Measurements from ENCODE around the gene FBRSL1. TPM values are rescaled to one million over a fixed set of nuclear protein-coding genes. Genes with fewer than 3 reads are reported as not detected.

Gene FBRSL1
- total RNA-seq, 1 experiment from 2014 or later = 124 TPM

DNA sequence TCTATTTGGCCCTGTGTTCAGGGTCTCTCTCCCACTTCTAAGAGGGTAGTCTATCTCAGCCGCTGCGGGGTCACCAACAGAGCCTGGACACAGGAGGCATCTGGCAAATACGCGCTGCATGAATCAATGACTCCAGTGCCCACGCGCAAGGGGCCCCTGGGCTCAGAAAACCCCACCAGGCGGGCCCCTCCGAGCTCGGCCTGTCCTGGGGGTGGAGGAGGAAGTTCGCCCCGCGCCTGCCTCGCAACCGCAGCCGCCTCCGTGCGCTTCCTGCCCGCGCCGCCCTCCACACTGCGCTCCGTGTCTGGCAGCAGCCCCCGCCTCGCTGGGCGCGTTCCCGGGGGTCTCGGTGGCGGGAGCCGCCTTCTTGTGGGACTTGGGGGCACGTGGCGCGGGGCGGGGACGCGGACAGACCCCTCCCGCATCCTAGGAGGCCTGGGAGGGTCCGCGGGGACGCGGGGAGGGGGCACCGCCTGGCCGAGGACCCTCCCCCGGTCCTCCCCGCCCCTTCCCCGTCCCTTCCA, 811 bp upstream of the FBRSL1 start:
- H3K9ac ChIP-seq (ENCODE audit: low read length) = peak overlapping the region; percentile 43
- TF ChIP-seq CEBPB (IDR thresholded peaks at IDR 0.05; ENCODE audit: low read depth) (no peak), YY1 (IDR thresholded peaks at IDR 0.05; ENCODE audit: extremely low read depth, insufficient replicate concordance, low read depth, low read length) (no peak), SIN3A (IDR thresholded peaks at IDR 0.05; ENCODE audit: low read depth) (no peak), REST (IDR thresholded peaks at IDR 0.05; ENCODE audit: low read depth) (no peak), ZNF274 (IDR thresholded peaks at IDR 0.05; ENCODE audit: low read depth, low read length) (no peak), SRF (IDR thresholded peaks at IDR 0.05; ENCODE audit: low read depth) (no peak)
- no peaks in the 10 kb centered on the region for H3K9me2 ChIP-seq (ENCODE audit: insufficient read depth)
- no peak overlapping the region for H2AFZ ChIP-seq (ENCODE audit: low read depth, low read length, poor library complexity, severe bottlenecking)
- peaks cover 36% of the 10 kb centered on the region for H3K79me2 ChIP-seq (ENCODE audit: insufficient read depth, low read length)
- ChIA-PET CTCF (no interaction called here), RAD21 (ENCODE audit: low non-redundant PET in 1 of 2, low total read pairs in 2 of 2, uncharacterized antibody in 2 of 2, unreplicated experiment in 2 of 2) (no interaction called here), POLR2A (no interaction called here)
- H3K36me3 ChIP-seq (ENCODE audit: control insufficient read depth in 1 of 2, insufficient read depth in 2 of 2, low read length in 2 of 2) = peaks cover 0 to 5% of the 10 kb centered on the region in 2 experiments; a peak in 1 of 4 replicates
- peaks cover 15 to 41% of the 10 kb centered on the region in 2 experiments; a peak in 3 of 4 replicates for H3K4me1 ChIP-seq (ENCODE audit: control insufficient read depth in 1 of 2, insufficient read depth in 2 of 2, low read length in 2 of 2)
- H3K4me3 ChIP-seq (replicated peaks in 1 of 2; ENCODE audit: low read depth in 1 of 2, low read length in 2 of 2) = peak overlapping the region; percentile 38 to 57
- H3K9me3 ChIP-seq (ENCODE audit: control insufficient read depth in 1 of 2, insufficient read depth in 1 of 2, low read depth in 1 of 2, low read length in 2 of 2) = no peaks in the 10 kb centered on the region
- ATAC-seq (0 out of 2 replicates have a peak, but pooled peaks have one; percentile 0), DNase-seq (ENCODE audit: low read depth, low spot score) (no peak)
- no peaks in the 10 kb centered on the region for H3K27me3 ChIP-seq (ENCODE audit: insufficient read depth, low read length)
- BruUV-seq (replicated peaks) = no TSS peak
- intact Hi-C loops (cut with micrococcal nuclease) = no loop called here
- peak overlapping the region; percentile 42; the same call in 1 of the 2 replicates for H3K27ac ChIP-seq (ENCODE audit: low read depth, low read length)
- peak overlapping the region; percentile 78 for H3K4me2 ChIP-seq (ENCODE audit: low read length)
- no peaks in the 10 kb centered on the region for H4K20me1 ChIP-seq (ENCODE audit: insufficient read depth)
